ENCODE results near the gene KLHDC8B. TPM values are rescaled to one million over a fixed set of nuclear protein-coding genes. Genes with fewer than 3 reads are reported as not detected.

KLHDC8B gene
- total and polyA plus RNA-seq, 9 of the 15 experiments (the other 6 are each of a cell fraction or from before 2014, with no cell fraction given), result 6.9 to 34.8 (median 25.2) TPM

- peak in 1 of 3 experiments; percentile 74; a peak in 2 of 6 replicates for TF ChIP-seq ZBTB11 (CRISPR knock-in tag; IDR thresholded peaks at IDR 0.05)
- TF ChIP-seq MBD2 (IDR thresholded peaks at IDR 0.05; ENCODE audit: borderline replicate concordance, low read depth), result 0 out of 2 replicates have a peak, but pooled peaks have one; percentile 15
- TF ChIP-seq NR4A1 (CRISPR knock-in tag; IDR thresholded peaks at IDR 0.05), result no peak
- TF ChIP-seq NR4A1 (tag; IDR thresholded peaks at IDR 0.05), result peak; percentile 76
- TF ChIP-seq SP1 (CRISPR knock-in tag; IDR thresholded peaks at IDR 0.05), result peak; percentile 47; the same call in 1 of the 2 replicates
- peak; percentile 55 for TF ChIP-seq PKNOX1 (IDR thresholded peaks at IDR 0.05)
- TF ChIP-seq PTBP1 (IDR thresholded peaks at IDR 0.05; ENCODE audit: low read depth, low read length), result peak; percentile 91; the same call in 1 of the 2 replicates
- 0 out of 2 replicates have a peak, but pooled peaks have one; percentile 51 for TF ChIP-seq FOXJ2 (tag; IDR thresholded peaks at IDR 0.05)
- no peak for TF ChIP-seq MAFF (IDR thresholded peaks at IDR 0.05; ENCODE audit: low read length)
- 0 out of 2 replicates have a peak, but pooled peaks have one; percentile 12 for TF ChIP-seq ATF7 (IDR thresholded peaks at IDR 0.05)
- no peak for TF ChIP-seq U2AF1 (optimal IDR thresholded peaks at IDR 0.05; ENCODE audit: low read depth, low read length)
- no peak for TF ChIP-seq XRCC4 (IDR thresholded peaks at IDR 0.05; ENCODE audit: extremely low read depth, insufficient read depth, insufficient read length)
- peak; percentile 51; the same call in 1 of the 2 replicates for TF ChIP-seq GATAD2B (IDR thresholded peaks at IDR 0.05; ENCODE audit: borderline replicate concordance)
- peak; percentile 58; the same call in 1 of the 2 replicates for TF ChIP-seq PHF8 (IDR thresholded peaks at IDR 0.05; ENCODE audit: borderline replicate concordance, low read length)
- peak; percentile 48; the same call in 1 of the 2 replicates for TF ChIP-seq SPI1 (IDR thresholded peaks at IDR 0.05; ENCODE audit: borderline replicate concordance, low read depth, low read length)
- peak in 1 of 2 experiments; percentile 40; a peak in 1 of 4 replicates for TF ChIP-seq RCOR1 (IDR thresholded peaks at IDR 0.05; ENCODE audit: borderline replicate concordance in 1 of 2, low read depth in 2 of 2, low read length in 2 of 2)
- no peak for TF ChIP-seq ZNF449 (CRISPR knock-in tag; IDR thresholded peaks at IDR 0.05)
- TF ChIP-seq ZFP30 (CRISPR knock-in tag; IDR thresholded peaks at IDR 0.05; ENCODE audit: borderline replicate concordance), result no peak
- no peak for TF ChIP-seq ZNF551 (CRISPR knock-in tag; IDR thresholded peaks at IDR 0.05)
- 0 out of 2 replicates have a peak, but pooled peaks have one; percentile 72 for TF ChIP-seq ZNF644 (tag; IDR thresholded peaks at IDR 0.05; ENCODE audit: low read depth)
Measured at GRCh38 chr3:49165771-49166751, 5.3 kb upstream of the KLHDC8B start, which contains the start of gene CCDC71 (continued).

All from K562 (cell line).